ENCODE data around the gene ADAM30.

Gene ADAM30

DNA sequence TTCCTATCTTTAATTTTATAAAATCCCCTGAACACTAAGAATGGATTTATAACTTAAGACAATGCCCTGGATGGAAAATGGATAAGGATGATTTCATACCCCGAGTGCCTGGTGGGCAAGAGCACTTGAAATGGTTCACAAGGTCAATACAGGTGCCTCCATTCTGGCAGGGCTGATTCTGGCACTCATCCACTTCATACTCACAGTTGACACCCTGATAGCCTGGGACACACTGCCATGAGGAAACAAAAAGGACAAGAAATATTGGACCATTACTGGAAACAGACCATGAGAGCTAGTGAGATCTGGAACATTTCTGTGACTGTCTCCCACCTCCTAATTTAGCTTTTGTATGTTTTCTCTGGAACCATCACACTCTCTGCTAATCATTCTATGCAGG is 39.1 kb upstream of the ADAM30 start:
- no peaks in the 10 kb centered on the region for H3K9me3 ChIP-seq (ENCODE audit: control insufficient read depth, insufficient read depth, low read depth, low read length)
- CTCF ChIA-PET: interaction anchor here (0.6 kb wide), 2 partner anchors 10 to 57 kb away, joined by 3 read pairs; no protein-coding TSS in a partner anchor
- H3K27ac ChIP-seq (ENCODE audit: extremely low read depth, low read depth, low read length): no peak overlapping the region
- no peaks in the 10 kb centered on the region for H3K4me1 ChIP-seq (ENCODE audit: control insufficient read depth, insufficient read depth, low read length)
- H3K4me3 ChIP-seq (ENCODE audit: low read depth, low read length): no peak overlapping the region
- peaks cover 26 to 74% of the 10 kb centered on the region in 2 experiments; a peak in 2 of 3 replicates for H3K36me3 ChIP-seq (ENCODE audit: control insufficient read depth in 2 of 2, insufficient read depth in 1 of 2, low read length in 2 of 2)
- POLR2A ChIA-PET: no interaction called here
- TF ChIP-seq ZNF19 (tag by site-specific recombination; IDR thresholded peaks at IDR 0.05; ENCODE audit: low read depth): no peak
- TF ChIP-seq, protein P1, sequence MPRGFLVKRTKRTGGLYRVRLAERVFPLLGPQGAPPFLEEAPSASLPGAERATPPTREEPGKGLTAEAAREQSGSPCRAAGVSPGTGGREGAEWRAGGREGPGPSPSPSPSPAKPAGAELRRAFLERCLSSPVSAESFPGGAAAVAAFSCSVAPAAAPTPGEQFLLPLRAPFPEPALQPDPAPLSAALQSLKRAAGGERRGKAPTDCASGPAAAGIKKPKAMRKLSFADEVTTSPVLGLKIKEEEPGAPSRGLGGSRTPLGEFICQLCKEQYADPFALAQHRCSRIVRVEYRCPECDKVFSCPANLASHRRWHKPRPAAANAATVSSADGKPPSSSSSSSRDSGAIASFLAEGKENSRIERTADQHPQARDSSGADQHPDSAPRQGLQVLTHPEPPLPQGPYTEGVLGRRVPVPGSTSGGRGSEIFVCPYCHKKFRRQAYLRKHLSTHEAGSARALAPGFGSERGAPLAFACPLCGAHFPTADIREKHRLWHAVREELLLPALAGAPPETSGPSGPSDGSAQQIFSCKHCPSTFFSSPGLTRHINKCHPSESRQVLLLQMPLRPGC (tag by site-specific recombination; IDR thresholded peaks at IDR 0.05): no peak
- TF ChIP-seq, protein P2, sequence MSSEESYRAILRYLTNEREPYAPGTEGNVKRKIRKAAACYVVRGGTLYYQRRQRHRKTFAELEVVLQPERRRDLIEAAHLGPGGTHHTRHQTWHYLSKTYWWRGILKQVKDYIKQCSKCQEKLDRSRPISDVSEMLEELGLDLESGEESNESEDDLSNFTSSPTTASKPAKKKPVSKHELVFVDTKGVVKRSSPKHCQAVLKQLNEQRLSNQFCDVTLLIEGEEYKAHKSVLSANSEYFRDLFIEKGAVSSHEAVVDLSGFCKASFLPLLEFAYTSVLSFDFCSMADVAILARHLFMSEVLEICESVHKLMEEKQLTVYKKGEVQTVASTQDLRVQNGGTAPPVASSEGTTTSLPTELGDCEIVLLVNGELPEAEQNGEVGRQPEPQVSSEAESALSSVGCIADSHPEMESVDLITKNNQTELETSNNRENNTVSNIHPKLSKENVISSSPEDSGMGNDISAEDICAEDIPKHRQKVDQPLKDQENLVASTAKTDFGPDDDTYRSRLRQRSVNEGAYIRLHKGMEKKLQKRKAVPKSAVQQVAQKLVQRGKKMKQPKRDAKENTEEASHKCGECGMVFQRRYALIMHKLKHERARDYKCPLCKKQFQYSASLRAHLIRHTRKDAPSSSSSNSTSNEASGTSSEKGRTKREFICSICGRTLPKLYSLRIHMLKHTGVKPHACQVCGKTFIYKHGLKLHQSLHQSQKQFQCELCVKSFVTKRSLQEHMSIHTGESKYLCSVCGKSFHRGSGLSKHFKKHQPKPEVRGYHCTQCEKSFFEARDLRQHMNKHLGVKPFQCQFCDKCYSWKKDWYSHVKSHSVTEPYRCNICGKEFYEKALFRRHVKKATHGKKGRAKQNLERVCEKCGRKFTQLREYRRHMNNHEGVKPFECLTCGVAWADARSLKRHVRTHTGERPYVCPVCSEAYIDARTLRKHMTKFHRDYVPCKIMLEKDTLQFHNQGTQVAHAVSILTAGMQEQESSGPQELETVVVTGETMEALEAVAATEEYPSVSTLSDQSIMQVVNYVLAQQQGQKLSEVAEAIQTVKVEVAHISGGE (tag by site-specific recombination; conservative IDR thresholded peaks at IDR 0.05; ENCODE audit: low read depth): no peak
- TF ChIP-seq PRDM1 (tag by site-specific recombination; IDR thresholded peaks at IDR 0.05): no peak
- no peak for TF ChIP-seq KLF10 (tag by site-specific recombination; IDR thresholded peaks at IDR 0.05)

DNA sequence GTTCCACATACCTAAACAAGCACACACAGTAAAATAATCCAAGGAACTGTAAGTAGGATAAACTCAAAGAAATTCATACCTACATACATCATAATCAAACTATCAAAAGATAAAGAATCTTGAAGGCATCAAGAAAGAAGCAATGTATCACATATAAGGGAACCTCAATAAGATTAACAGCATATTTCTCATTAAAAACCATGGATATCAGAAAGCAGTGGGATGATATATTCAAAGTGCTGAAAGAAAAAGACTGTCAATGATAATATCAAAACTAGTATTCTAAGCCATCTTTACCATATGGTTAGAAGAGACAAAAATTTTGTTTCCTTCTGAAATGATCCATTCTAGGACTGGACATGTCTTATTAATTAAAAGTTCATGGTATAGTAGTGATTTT is 37.1 kb upstream of the ADAM30 start:
- TF ChIP-seq ZNF114 (tag by site-specific recombination; IDR thresholded peaks at IDR 0.05) (no peak), FEZF1 (tag by site-specific recombination; IDR thresholded peaks at IDR 0.05) (no peak), KLF16 (tag by site-specific recombination; IDR thresholded peaks at IDR 0.05) (no peak), HOXD13 (CRISPR knock-in tag; IDR thresholded peaks at IDR 0.05; ENCODE audit: borderline replicate concordance) (no peak), ZNF596 (tag by site-specific recombination; IDR thresholded peaks at IDR 0.05) (no peak), ZNF600 (tag by site-specific recombination; IDR thresholded peaks at IDR 0.05) (no peak), ZNF707 (tag by site-specific recombination; IDR thresholded peaks at IDR 0.05) (no peak), ZNF292 (tag by site-specific recombination; IDR thresholded peaks at IDR 0.05; ENCODE audit: borderline replicate concordance, low read depth) (no peak), ZNF140 (tag by site-specific recombination; IDR thresholded peaks at IDR 0.05) (no peak), ZBTB8A (tag by site-specific recombination; IDR thresholded peaks at IDR 0.05) (no peak), ZNF830 (tag by site-specific recombination; IDR thresholded peaks at IDR 0.05; ENCODE audit: low read depth) (no peak), ZNF391 (tag by site-specific recombination; IDR thresholded peaks at IDR 0.05; ENCODE audit: borderline replicate concordance, low read depth) (no peak), ZNF785 (tag by site-specific recombination; IDR thresholded peaks at IDR 0.05) (no peak)
- TF ChIP-seq, protein P3, sequence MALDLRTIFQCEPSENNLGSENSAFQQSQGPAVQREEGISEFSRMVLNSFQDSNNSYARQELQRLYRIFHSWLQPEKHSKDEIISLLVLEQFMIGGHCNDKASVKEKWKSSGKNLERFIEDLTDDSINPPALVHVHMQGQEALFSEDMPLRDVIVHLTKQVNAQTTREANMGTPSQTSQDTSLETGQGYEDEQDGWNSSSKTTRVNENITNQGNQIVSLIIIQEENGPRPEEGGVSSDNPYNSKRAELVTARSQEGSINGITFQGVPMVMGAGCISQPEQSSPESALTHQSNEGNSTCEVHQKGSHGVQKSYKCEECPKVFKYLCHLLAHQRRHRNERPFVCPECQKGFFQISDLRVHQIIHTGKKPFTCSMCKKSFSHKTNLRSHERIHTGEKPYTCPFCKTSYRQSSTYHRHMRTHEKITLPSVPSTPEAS (tag by site-specific recombination; IDR thresholded peaks at IDR 0.05): no peak
- TF ChIP-seq, protein P4, sequence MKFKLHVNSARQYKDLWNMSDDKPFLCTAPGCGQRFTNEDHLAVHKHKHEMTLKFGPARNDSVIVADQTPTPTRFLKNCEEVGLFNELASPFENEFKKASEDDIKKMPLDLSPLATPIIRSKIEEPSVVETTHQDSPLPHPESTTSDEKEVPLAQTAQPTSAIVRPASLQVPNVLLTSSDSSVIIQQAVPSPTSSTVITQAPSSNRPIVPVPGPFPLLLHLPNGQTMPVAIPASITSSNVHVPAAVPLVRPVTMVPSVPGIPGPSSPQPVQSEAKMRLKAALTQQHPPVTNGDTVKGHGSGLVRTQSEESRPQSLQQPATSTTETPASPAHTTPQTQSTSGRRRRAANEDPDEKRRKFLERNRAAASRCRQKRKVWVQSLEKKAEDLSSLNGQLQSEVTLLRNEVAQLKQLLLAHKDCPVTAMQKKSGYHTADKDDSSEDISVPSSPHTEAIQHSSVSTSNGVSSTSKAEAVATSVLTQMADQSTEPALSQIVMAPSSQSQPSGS (tag by site-specific recombination; IDR thresholded peaks at IDR 0.05; ENCODE audit: low read depth): no peak
- no peak overlapping the region for H3K27ac ChIP-seq (ENCODE audit: extremely low read depth, low read depth, low read length)
- H3K4me3 ChIP-seq (ENCODE audit: low read depth, low read length): no peak overlapping the region
- no peaks in the 10 kb centered on the region for H3K4me1 ChIP-seq (ENCODE audit: control insufficient read depth, insufficient read depth, low read length)
- peaks cover 21 to 69% of the 10 kb centered on the region in 2 experiments; a peak in 2 of 3 replicates for H3K36me3 ChIP-seq (ENCODE audit: control insufficient read depth in 2 of 2, insufficient read depth in 1 of 2, low read length in 2 of 2)
- POLR2A ChIA-PET: no interaction called here
- CTCF ChIA-PET: interaction anchor here (1.1 kb wide), 1 partner anchor 16 kb away, joined by 6 read pairs; no protein-coding TSS in a partner anchor
- no peaks in the 10 kb centered on the region for H3K9me3 ChIP-seq (ENCODE audit: control insufficient read depth, insufficient read depth, low read depth, low read length)

Measured in HEK293 (cell line).